Kasumi-1 (cell line): ENCODE data around the gene FAM237B.

Source experiments
- DNase-seq, 2 experiments: peaks; one replicate each; lab custom pipeline; 2025; lab: John Stamatoyannopoulos, UW

FAM237B gene

GRCh38 chr7:90290244-90291113 lies 30.6 kb downstream of the FAM237B start:
- no peak for DNase-seq

DNA sequence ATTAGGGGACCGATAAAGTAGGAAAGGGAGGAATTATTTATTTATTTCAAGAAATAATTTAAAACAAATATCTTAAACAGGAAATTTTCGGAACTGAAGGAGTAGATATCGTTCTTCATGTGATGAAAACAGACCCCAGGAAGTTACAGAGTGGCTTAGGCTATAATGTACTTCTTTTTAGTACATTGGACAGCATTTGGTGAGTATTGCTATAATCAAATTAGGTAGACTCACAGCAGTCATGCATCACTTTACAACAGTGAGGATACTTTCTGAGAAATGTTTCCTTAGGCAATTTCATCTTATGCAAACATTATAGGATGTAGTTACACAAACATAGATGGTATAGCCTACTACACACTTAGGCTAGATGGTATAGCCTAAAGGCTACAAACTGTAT lies 33.0 kb downstream of the FAM237B start:
- no peak for DNase-seq

DNA sequence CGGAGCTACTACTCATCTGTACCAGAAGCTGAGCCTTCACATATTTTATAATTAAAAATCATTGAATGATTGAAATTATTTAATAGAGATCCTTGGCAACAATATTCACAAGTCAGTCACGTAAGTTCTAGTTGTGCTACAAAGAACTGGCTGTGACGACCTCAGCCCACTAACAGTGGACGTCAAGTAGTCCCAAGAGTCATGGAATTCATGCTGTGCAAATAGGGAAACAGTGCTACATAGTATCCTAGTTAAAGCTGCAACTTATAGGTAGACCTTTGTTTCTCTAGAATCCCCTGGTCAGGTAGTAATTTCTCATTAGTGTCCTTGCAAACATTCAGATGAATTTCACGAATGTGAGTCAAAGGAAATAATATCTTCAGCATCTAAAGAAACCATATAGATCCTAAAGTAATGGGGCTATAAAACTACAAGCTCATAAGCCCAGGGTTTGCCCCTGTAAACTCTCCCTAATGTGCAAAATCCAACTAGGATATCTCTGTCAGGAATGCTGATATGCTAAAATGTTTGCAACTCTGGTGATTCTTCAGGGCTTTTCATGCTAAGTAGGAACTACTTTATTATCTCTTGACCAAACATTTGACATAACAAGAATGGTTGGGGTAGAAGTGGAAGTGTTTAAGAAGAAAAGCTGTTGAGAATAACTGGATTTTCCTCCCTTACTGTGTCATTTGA lies 44.9 kb downstream of the FAM237B start:
- DNase-seq = no peak

- no peak for DNase-seq
These were observed 46.9 kb downstream of the FAM237B start for GRCh38 chr7:90274161-90274560.

DNA sequence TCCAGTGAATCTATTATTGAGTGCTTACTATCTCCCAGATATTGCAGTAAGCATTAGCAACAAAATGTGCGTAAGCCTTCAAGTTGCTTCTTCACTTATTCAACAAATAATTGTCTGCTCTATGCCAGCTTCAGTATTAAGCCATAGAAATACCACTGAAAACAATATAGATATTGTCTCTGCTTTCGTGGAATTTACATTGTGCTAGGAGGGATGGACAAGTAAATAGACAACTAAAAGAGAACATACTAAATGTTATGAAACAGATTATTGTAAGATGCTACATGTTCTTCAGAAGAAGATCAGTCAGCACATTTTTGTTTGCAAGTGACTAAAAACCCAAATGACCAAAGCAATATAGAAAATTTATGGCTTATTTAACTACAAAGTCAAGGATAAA lies 48.9 kb downstream of the FAM237B start:
- no peak for DNase-seq

DNA sequence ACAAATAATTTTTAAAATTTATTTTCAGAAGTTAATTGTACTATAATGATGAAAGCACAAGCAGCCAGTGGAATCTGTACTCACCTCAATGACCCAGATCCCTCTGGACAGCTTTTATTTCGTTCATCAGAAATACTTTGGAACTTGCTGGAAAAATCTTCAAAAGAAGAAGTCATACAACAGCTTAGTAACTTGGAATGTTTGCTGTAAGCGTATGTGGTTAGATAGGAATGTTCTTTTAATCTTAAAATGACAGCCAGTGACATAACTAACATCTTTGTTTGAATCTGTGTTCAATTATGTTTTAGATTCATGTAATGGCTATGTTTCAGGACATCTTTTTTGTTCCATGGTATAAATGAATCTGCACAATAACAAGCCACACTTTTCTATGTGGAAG lies 49.4 kb downstream of the FAM237B start:
- no peak for DNase-seq

DNA sequence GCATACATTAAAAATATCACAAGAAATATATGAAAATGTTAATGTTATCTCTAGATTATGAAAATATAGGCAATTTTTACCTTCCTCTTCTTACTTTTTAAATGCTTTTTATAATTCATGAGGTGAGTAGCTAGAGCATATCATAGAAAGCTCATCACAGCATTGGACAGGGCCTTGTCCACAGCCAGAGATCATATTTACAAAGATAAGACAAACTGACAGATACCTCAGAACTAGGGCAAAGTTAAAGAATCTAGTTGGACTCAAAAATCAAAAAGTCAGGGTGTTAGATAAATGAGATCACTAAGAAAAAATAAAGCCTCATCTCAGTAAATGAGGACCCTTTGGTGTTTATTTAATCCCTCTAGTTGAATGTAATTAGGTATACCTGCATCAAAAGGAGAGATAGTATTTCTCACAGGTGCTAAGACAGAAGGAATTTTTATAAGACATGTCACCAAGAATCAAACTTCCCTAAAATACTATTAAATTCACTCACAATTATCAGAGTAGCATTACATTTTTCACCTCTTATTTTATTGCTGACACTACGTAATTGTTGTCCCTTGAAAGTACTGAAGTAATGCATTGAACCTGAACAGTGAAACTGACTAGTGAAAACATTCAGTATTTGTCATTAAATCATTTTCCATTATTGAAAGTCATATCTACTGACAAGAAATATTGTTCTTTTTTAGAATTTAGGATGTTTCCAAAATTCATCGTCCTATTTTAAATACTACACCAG lies 50.5 kb downstream of the FAM237B start:
- no peak for DNase-seq

DNA sequence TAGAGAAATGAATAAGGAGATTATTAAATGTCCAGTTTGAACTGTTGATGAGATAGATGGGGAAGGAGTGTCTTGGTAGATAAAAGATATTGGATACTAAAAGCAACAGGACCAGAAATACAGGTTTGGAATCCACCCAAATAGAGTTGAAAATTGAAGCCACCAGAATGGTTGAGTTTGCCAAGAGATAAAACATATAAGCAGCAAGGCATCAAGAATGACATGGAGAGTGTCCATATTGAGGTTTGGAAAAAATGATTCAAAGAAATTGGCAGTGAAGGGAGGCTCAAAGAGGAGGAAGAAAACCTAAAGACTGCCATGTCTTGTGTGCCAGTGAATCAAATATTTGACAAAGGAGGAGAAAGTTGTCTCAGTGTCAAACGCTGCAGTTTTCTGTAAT lies 51.9 kb downstream of the FAM237B start:
- DNase-seq = no peak

- DNase-seq = no peak
These were observed 53.7 kb downstream of the FAM237B start for GRCh38 chr7:90267263-90267858.

DNA sequence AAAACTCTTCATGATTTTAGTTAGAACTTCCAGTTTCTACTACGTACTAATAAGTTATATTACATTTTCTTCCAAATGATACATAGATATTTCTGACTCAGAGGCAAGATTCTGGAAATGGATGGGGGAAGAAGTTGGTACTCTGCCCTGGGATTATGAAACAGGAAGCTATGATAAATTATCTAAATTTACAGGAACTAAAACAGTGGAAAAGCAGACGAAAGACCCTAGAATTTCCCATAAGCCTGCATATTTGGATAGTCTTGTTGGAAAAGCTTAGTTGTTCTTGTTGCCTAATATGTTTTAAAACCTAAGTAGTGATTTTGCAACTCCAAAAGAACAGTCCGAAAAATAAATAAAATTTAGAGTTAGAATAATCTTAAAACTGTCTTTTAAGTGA lies 54.3 kb downstream of the FAM237B start:
- DNase-seq = no peak
